OCI-LY1 (cell line): ENCODE results near the gene TADA3.

ENCODE experiments used
- H2AFZ ChIP-seq: fragments of 200-600 bp; sonication (generic), shearing (Covaris generic); 2 replicates; pipeline ENCODE4 v1.6.0; 2014; ENCODE audit warnings: antibody characterized with exemption, mild to moderate bottlenecking, low read length
- H3F3A ChIP-seq: fragments of 200-600 bp; sonication (generic), shearing (Covaris generic); 2 replicates; pipeline ENCODE4 v1.6.0; 2014; ENCODE audit warnings: mild to moderate bottlenecking, antibody characterized with exemption, low read length, moderate library complexity; ENCODE audit not compliant: insufficient read depth
- H3K27ac ChIP-seq: fragments of 200-600 bp; sonication (generic); 2 replicates; pipeline ENCODE4 v1.5.1; 2014; ENCODE audit warnings: low read length, mixed run types, mild to moderate bottlenecking, low read depth; ENCODE audit not compliant: poor library complexity, severe bottlenecking
- H3K27me3 ChIP-seq: fragments of 200-600 bp; sonication (generic); 2 replicates; pipeline ENCODE4 v1.6.0; 2014; ENCODE audit warnings: antibody characterized with exemption, mild to moderate bottlenecking, low read length, moderate library complexity; ENCODE audit not compliant: insufficient read depth
- H3K36me3 ChIP-seq: fragments of 200-600 bp; sonication (generic); 2 replicates; pipeline ENCODE4 v1.6.1; 2014; ENCODE audit warnings: mild to moderate bottlenecking, antibody characterized with exemption, low read length, moderate library complexity, mixed read lengths; ENCODE audit not compliant: insufficient read depth
- H3K4me1 ChIP-seq: fragments of 200-600 bp; sonication (generic); 2 replicates; pipeline ENCODE4 v1.5.1; 2014; ENCODE audit warnings: mild to moderate bottlenecking, low read length, moderate library complexity; ENCODE audit not compliant: insufficient read depth, severe bottlenecking
- H3K4me2 ChIP-seq: fragments of 200-600 bp; sonication (generic), shearing (Covaris generic); 2 replicates; pipeline ENCODE4 v1.6.1; 2014; ENCODE audit warnings: low read length
- H3K4me3 ChIP-seq: fragments of 200-600 bp; sonication (generic); 2 replicates; pipeline ENCODE4 v1.5.1; 2014; ENCODE audit warnings: low read length, low read depth, mild to moderate bottlenecking, mixed read lengths; ENCODE audit not compliant: poor library complexity, severe bottlenecking
- H3K79me2 ChIP-seq: fragments of 200-600 bp; shearing (Covaris generic); 2 replicates; pipeline ENCODE4 v1.6.1; 2016; ENCODE audit warnings: mixed run types, low read length, mixed read lengths; ENCODE audit not compliant: insufficient read depth
- H3K9ac ChIP-seq: fragments of 200-600 bp; sonication (generic), shearing (Covaris generic); 2 replicates; pipeline ENCODE4 v1.6.1; 2014; ENCODE audit warnings: mild to moderate bottlenecking, low read length, mixed read lengths
- H3K9me2 ChIP-seq: fragments of 200-600 bp; sonication (generic), shearing (Covaris generic); 2 replicates; pipeline ENCODE4 v1.6.1; 2014; ENCODE audit warnings: low read depth, mild to moderate bottlenecking, low read length, mixed read lengths
- H3K9me3 ChIP-seq: fragments of 200-600 bp; shearing (Covaris generic); 2 replicates; pipeline ENCODE4 v1.6.1; 2014; ENCODE audit warnings: low read length, mixed read lengths
- H4K20me1 ChIP-seq: fragments of 200-600 bp; sonication (generic), shearing (Covaris generic); 2 replicates; pipeline ENCODE4 v1.6.0; 2016; ENCODE audit warnings: mild to moderate bottlenecking, low read length; ENCODE audit not compliant: insufficient read depth
- CTCF ChIP-seq: fragments of 200-600 bp; sonication (generic), shearing (Covaris generic); IDR thresholded peaks from 2 replicates; pipeline ENCODE4 v1.5.1; 2017; ENCODE audit warnings: mild to moderate bottlenecking, antibody characterized with exemption, low read length, moderate library complexity, mixed read lengths
- EZH2 ChIP-seq: fragments of 200-600 bp; sonication (generic), shearing (Covaris generic); IDR thresholded peaks from 2 replicates; pipeline ENCODE4 v1.8.0; 2017; ENCODE audit warnings: borderline replicate concordance, mixed run types, mild to moderate bottlenecking, antibody characterized with exemption, low read length, moderate library complexity, mixed read lengths

Gene TADA3

GRCh38 chr3:9792405-9793160 lies at the start of gene TADA3, which contains the start of gene ARPC4:
Gene TADA3 (minus strand): TSS chr3:9792473. CDS start chr3:9791466, 1,007 bp downstream.
Gene ARPC4 (plus strand): TSS chr3:9793082. CDS start chr3:9793122, 40 bp downstream.
- Histone ChIP-seq H3K9ac (peak within 1 kb of the TSS; percentile 98), H3K4me3 (peak within 1 kb of the TSS; percentile 93), H4K20me1 (no peaks in the 10 kb centered on the region), H3K9me2 (no peaks in the 10 kb centered on the region), H3K36me3 (peaks cover 51% of the 10 kb centered on the region), H3F3A (no peaks in the 10 kb centered on the region), H3K27ac (peak within 1 kb of the TSS; percentile 83), H3K4me2 (peak within 1 kb of the TSS; percentile 99), H3K4me1 (peaks cover 33% of the 10 kb centered on the region), H3K79me2 (peaks cover 23% of the 10 kb centered on the region), H2AFZ (no peak within 1 kb of the TSS), H3K27me3 (no peaks in the 10 kb centered on the region), H3K9me3 (no peaks in the 10 kb centered on the region)
- no peak for TF ChIP-seq EZH2

GRCh38 chr3:9841015-9841414 lies 48.7 kb upstream of the TADA3 start:
- no peak overlapping the region for H3K27ac ChIP-seq
- peaks cover 19% of the 10 kb centered on the region for H3K4me1 ChIP-seq
- no peaks in the 10 kb centered on the region for H3K27me3 ChIP-seq
- H3K4me3 ChIP-seq: no peak overlapping the region
- H3F3A ChIP-seq: no peaks in the 10 kb centered on the region
- H3K9me3 ChIP-seq: no peaks in the 10 kb centered on the region
- no peak overlapping the region for H3K4me2 ChIP-seq
- no peaks in the 10 kb centered on the region for H3K9me2 ChIP-seq
- no peak overlapping the region for H2AFZ ChIP-seq
- no peaks in the 10 kb centered on the region for H3K79me2 ChIP-seq
- no peak overlapping the region for H3K9ac ChIP-seq
- no peak for TF ChIP-seq CTCF
- no peak for TF ChIP-seq EZH2
- H3K36me3 ChIP-seq: peaks cover 53% of the 10 kb centered on the region
- no peaks in the 10 kb centered on the region for H4K20me1 ChIP-seq

- H3K36me3 ChIP-seq: peaks cover 72% of the 10 kb centered on the region
Measured at GRCh38 chr3:9838856-9839255, 46.6 kb upstream of the TADA3 start.

More at GRCh38 chr3:9838856-9839255, 46.6 kb upstream of the TADA3 start:
- H3K27ac ChIP-seq: no peak overlapping the region
- H2AFZ ChIP-seq: no peak overlapping the region
- no peak overlapping the region for H3K4me2 ChIP-seq
- no peaks in the 10 kb centered on the region for H3K27me3 ChIP-seq
- H3F3A ChIP-seq: no peaks in the 10 kb centered on the region
- no peak overlapping the region for H3K4me3 ChIP-seq
- no peak for TF ChIP-seq EZH2
- TF ChIP-seq CTCF: no peak
- no peaks in the 10 kb centered on the region for H3K9me2 ChIP-seq
- H3K79me2 ChIP-seq: no peaks in the 10 kb centered on the region
- peaks cover 13% of the 10 kb centered on the region for H3K4me1 ChIP-seq
- H3K9me3 ChIP-seq: no peaks in the 10 kb centered on the region
- H4K20me1 ChIP-seq: no peaks in the 10 kb centered on the region
- H3K9ac ChIP-seq: no peak overlapping the region
